HEK293 (cell line): ENCODE data around the gene TMUB1.

ENCODE experiments used
- GLI2 ChIP-seq: fragments of 450-650 bp; formaldehyde crosslinking; IDR thresholded peaks from 2 replicates; pipeline ENCODE4; 2017; ENCODE audit warnings: missing biosample characterization, missing genetic modification characterization, low read depth, borderline replicate concordance
- RBAK ChIP-seq: fragments of 450-650 bp; formaldehyde crosslinking; IDR thresholded peaks from 2 replicates; pipeline ENCODE4 v1.5.1; 2016; ENCODE audit warnings: missing biosample characterization, missing genetic modification characterization
- TCF7L2 ChIP-seq: IDR thresholded peaks from 2 replicates; pipeline ENCODE4 v1.6.1; 2011; ENCODE audit warnings: low read depth, mild to moderate bottlenecking, inconsistent platforms, low read length, moderate library complexity, borderline replicate concordance
- WT1 ChIP-seq: fragments of 450-650 bp; formaldehyde crosslinking; IDR thresholded peaks from 2 replicates; pipeline ENCODE4 v1.5.1; 2016; ENCODE audit warnings: missing biosample characterization, missing genetic modification characterization
- ZFP37 ChIP-seq: fragments of 450-650 bp; formaldehyde crosslinking; IDR thresholded peaks from 2 replicates; pipeline ENCODE4 v1.5.1; 2016; ENCODE audit warnings: missing biosample characterization, missing genetic modification characterization
- ZNF121 ChIP-seq: fragments of 450-650 bp; formaldehyde crosslinking; IDR thresholded peaks from 2 replicates; pipeline ENCODE4 v1.5.1; 2016; ENCODE audit warnings: missing biosample characterization, missing genetic modification characterization
- ZNF146 ChIP-seq: fragments of 450-650 bp; formaldehyde crosslinking; IDR thresholded peaks from 2 replicates; pipeline ENCODE4 v1.5.1; 2016; ENCODE audit warnings: missing biosample characterization, missing genetic modification characterization
- ZNF184 ChIP-seq: fragments of 450-650 bp; IDR thresholded peaks from 2 replicates; pipeline ENCODE4 v1.5.1; 2018; ENCODE audit warnings: missing biosample characterization, mild to moderate bottlenecking, missing genetic modification characterization
- ZNF23 ChIP-seq: fragments of 450-650 bp; formaldehyde crosslinking; IDR thresholded peaks from 2 replicates; pipeline ENCODE4 v1.5.1; 2016; ENCODE audit warnings: missing biosample characterization, missing genetic modification characterization, borderline replicate concordance
- ZNF311 ChIP-seq: fragments of 450-650 bp; formaldehyde crosslinking; IDR thresholded peaks from 2 replicates; pipeline ENCODE4 v1.5.1; 2017; ENCODE audit warnings: missing biosample characterization, missing genetic modification characterization, borderline replicate concordance
- ZNF37A ChIP-seq: fragments of 450-650 bp; IDR thresholded peaks from 2 replicates; pipeline ENCODE4 v1.5.1; 2018; ENCODE audit warnings: missing biosample characterization, missing genetic modification characterization
- ZNF501 ChIP-seq: fragments of 450-650 bp; formaldehyde crosslinking; IDR thresholded peaks from 2 replicates; pipeline ENCODE4 v1.5.1; 2016; ENCODE audit warnings: missing biosample characterization, missing genetic modification characterization
- ZNF510 ChIP-seq: fragments of 450-650 bp; formaldehyde crosslinking; IDR thresholded peaks from 2 replicates; pipeline ENCODE4 v1.5.1; 2018; ENCODE audit warnings: mild to moderate bottlenecking, missing genetic modification characterization, missing biosample characterization; ENCODE audit not compliant: insufficient replicate concordance
- ZNF529 ChIP-seq: fragments of 450-650 bp; formaldehyde crosslinking; IDR thresholded peaks from 2 replicates; pipeline ENCODE4 v1.5.1; 2017; ENCODE audit warnings: missing genetic modification characterization, missing biosample characterization; ENCODE audit not compliant: insufficient replicate concordance
- ZNF549 ChIP-seq: fragments of 450-650 bp; IDR thresholded peaks from 2 replicates; pipeline ENCODE4 v1.5.1; 2018; ENCODE audit warnings: missing biosample characterization, missing genetic modification characterization, mild to moderate bottlenecking, inconsistent platforms, moderate library complexity
- ZNF596 ChIP-seq: fragments of 450-650 bp; IDR thresholded peaks from 2 replicates; pipeline ENCODE4 v1.5.0; 2018; ENCODE audit warnings: missing biosample characterization, mild to moderate bottlenecking, missing genetic modification characterization, moderate library complexity
- ZNF654 ChIP-seq: fragments of 450-650 bp; formaldehyde crosslinking; IDR thresholded peaks from 2 replicates; pipeline ENCODE4 v1.5.1; 2016; ENCODE audit warnings: low read depth, missing biosample characterization, missing genetic modification characterization
- ZNF658 ChIP-seq: fragments of 450-650 bp; formaldehyde crosslinking; IDR thresholded peaks from 2 replicates; pipeline ENCODE4; 2016; ENCODE audit warnings: missing biosample characterization, missing genetic modification characterization
- ZNF677 ChIP-seq: fragments of 450-650 bp; IDR thresholded peaks from 2 replicates; pipeline ENCODE4 v1.5.0; 2018; ENCODE audit warnings: missing biosample characterization, mild to moderate bottlenecking, missing genetic modification characterization, moderate library complexity
- ZNF701 ChIP-seq: fragments of 450-650 bp; formaldehyde crosslinking; IDR thresholded peaks from 2 replicates; pipeline ENCODE4 v1.5.1; 2016; ENCODE audit warnings: missing biosample characterization, missing genetic modification characterization
- ZNF76 ChIP-seq: fragments of 450-650 bp; formaldehyde crosslinking; IDR thresholded peaks from 2 replicates; pipeline ENCODE4; 2016; ENCODE audit warnings: low read depth, missing biosample characterization, missing genetic modification characterization, borderline replicate concordance
- ZNF785 ChIP-seq: fragments of 450-650 bp; formaldehyde crosslinking; IDR thresholded peaks from 2 replicates; pipeline ENCODE4 v1.5.1; 2016; ENCODE audit warnings: missing biosample characterization, missing genetic modification characterization
- ZSCAN23 ChIP-seq: fragments of 450-650 bp; formaldehyde crosslinking; IDR thresholded peaks from 2 replicates; pipeline ENCODE4 v1.5.1; 2016; ENCODE audit warnings: missing biosample characterization, missing genetic modification characterization
- ZXDB ChIP-seq: fragments of 450-650 bp; formaldehyde crosslinking; IDR thresholded peaks from 2 replicates; pipeline ENCODE4 v1.5.1; 2016; ENCODE audit warnings: missing biosample characterization, missing genetic modification characterization
- TF ChIP-seq, protein P1 (sequence below): fragments of 450-650 bp; formaldehyde crosslinking; IDR thresholded peaks from 2 replicates; pipeline ENCODE4 v1.5.1; 2016; ENCODE audit warnings: missing biosample characterization, missing genetic modification characterization
- TF ChIP-seq, protein P2 (sequence below): fragments of 450-650 bp; formaldehyde crosslinking; IDR thresholded peaks from 2 replicates; pipeline ENCODE4 v1.5.1; 2016; ENCODE audit warnings: missing biosample characterization, missing genetic modification characterization
- TF ChIP-seq, protein P3 (sequence below): fragments of 450-650 bp; formaldehyde crosslinking; optimal IDR thresholded peaks from 2 replicates; pipeline ENCODE3; 2016; ENCODE audit warnings: missing biosample characterization, mild to moderate bottlenecking, missing genetic modification characterization
- TF ChIP-seq, protein P4 (sequence below): fragments of 450-650 bp; formaldehyde crosslinking; IDR thresholded peaks from 2 replicates; pipeline ENCODE4 v1.5.1; 2016; ENCODE audit warnings: missing biosample characterization, missing genetic modification characterization
- TF ChIP-seq, protein P5 (sequence below): fragments of 450-650 bp; formaldehyde crosslinking; IDR thresholded peaks from 2 replicates; pipeline ENCODE4 v1.5.1; 2016; ENCODE audit warnings: missing biosample characterization, missing genetic modification characterization

The TMUB1 gene

DNA sequence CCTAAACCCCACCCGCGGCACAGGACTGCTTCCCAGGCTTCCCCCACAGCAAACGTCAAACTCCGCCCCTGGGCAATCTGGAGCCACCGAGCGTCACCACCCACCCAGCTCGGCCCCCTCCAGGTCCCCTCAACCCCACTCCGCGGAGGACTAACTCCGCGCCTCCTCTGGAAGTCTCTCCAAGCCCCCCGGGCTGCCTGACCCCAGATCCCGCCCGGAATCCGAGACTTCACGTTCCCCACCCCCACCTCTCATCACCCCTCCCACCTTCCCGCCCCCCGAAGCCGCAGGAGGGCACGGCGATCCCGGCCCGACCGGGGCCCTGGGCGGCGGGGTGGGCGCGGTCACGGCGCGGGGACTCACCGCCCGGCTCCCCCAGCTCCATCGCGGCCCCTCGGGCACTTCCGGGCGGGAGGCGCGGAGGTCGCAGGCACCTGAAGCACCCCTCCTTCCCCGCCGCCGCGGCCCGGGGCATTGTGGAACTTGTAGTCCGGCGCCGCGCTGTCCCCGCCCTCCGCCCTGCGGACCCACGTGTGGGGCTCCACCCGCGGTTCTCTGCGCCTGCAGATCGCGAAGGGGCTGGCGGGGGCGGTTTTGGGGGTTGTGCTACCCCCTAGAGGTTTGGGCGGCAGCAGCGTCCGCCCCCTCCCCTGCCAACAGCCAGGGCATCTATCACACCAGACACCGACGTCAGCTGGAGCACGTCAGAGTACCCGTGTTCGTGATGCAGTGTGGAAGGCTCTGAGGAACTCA is at the start of gene TMUB1 (continued):
- TF ChIP-seq ZNF549 (tag by site-specific recombination): no peak
- TF ChIP-seq, protein P1, sequence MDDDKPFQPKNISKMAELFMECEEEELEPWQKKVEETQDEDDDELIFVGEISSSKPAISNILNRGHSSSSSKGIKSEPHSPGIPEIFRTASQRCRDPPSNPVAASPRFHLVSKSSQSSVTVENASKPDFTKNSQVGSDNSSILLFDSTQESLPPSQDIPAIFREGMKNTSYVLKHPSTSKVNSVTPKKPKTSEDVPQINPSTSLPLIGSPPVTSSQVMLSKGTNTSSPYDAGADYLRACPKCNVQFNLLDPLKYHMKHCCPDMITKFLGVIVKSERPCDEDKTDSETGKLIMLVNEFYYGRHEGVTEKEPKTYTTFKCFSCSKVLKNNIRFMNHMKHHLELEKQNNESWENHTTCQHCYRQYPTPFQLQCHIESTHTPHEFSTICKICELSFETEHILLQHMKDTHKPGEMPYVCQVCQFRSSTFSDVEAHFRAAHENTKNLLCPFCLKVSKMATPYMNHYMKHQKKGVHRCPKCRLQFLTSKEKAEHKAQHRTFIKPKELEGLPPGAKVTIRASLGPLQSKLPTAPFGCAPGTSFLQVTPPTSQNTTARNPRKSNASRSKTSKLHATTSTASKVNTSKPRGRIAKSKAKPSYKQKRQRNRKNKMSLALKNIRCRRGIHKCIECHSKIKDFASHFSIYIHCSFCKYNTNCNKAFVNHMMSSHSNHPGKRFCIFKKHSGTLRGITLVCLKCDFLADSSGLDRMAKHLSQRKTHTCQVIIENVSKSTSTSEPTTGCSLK (tag by site-specific recombination): no peak
- TF ChIP-seq ZNF311 (tag by site-specific recombination): no peak
- no peak for TF ChIP-seq ZNF701 (tag by site-specific recombination)
- TF ChIP-seq, protein P2, sequence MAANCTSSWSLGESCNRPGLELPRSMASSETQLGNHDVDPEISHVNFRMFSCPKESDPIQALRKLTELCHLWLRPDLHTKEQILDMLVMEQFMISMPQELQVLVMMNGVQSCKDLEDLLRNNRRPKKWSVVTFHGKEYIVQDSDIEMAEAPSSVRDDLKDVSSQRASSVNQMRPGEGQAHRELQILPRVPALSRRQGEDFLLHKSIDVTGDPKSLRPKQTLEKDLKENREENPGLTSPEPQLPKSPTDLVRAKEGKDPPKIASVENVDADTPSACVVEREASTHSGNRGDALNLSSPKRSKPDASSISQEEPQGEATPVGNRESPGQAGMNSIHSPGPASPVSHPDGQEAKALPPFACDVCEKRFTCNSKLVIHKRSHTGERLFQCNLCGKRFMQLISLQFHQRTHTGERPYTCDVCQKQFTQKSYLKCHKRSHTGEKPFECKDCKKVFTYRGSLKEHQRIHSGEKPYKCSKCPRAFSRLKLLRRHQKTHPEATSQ (tag by site-specific recombination): no peak
- TF ChIP-seq, protein P3, sequence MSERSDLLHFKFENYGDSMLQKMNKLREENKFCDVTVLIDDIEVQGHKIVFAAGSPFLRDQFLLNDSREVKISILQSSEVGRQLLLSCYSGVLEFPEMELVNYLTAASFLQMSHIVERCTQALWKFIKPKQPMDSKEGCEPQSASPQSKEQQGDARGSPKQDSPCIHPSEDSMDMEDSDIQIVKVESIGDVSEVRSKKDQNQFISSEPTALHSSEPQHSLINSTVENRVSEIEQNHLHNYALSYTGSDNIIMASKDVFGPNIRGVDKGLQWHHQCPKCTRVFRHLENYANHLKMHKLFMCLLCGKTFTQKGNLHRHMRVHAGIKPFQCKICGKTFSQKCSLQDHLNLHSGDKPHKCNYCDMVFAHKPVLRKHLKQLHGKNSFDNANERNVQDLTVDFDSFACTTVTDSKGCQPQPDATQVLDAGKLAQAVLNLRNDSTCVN: peak; percentile 89
- 0 out of 2 replicates have a peak, but pooled peaks have one; percentile 28 for TF ChIP-seq ZNF785 (tag by site-specific recombination)
- TF ChIP-seq, protein P4, sequence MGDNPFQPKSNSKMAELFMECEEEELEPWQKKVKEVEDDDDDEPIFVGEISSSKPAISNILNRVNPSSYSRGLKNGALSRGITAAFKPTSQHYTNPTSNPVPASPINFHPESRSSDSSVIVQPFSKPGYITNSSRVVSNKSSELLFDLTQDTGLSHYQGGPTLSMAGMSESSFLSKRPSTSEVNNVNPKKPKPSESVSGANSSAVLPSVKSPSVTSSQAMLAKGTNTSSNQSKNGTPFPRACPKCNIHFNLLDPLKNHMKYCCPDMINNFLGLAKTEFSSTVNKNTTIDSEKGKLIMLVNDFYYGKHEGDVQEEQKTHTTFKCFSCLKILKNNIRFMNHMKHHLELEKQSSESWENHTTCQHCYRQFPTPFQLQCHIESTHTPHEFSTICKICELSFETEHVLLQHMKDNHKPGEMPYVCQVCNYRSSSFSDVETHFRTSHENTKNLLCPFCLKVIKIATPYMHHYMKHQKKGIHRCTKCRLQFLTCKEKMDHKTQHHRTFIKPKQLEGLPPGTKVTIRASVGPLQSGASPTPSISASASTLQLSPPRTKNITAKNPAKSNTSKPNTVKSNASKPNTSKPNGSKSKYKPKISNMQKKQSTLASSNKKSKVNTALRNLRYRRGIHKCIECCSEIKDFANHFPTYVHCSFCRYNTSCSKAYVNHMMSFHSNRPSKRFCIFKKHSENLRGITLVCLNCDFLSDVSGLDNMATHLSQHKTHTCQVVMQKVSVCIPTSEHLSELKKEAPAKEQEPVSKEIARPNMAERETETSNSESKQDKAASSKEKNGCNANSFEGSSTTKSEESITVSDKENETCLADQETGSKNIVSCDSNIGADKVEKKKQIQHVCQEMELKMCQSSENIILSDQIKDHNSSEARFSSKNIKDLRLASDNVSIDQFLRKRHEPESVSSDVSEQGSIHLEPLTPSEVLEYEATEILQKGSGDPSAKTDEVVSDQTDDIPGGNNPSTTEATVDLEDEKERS (tag by site-specific recombination): no peak
- no peak for TF ChIP-seq WT1
- TF ChIP-seq GLI2 (tag by site-specific recombination): no peak
- TF ChIP-seq ZNF146 (tag by site-specific recombination): no peak
- no peak for TF ChIP-seq ZNF184 (tag by site-specific recombination)
- no peak for TF ChIP-seq ZNF37A
- no peak for TF ChIP-seq ZNF510 (tag by site-specific recombination)
- TF ChIP-seq ZNF23 (tag by site-specific recombination): no peak
- TF ChIP-seq, protein P5, sequence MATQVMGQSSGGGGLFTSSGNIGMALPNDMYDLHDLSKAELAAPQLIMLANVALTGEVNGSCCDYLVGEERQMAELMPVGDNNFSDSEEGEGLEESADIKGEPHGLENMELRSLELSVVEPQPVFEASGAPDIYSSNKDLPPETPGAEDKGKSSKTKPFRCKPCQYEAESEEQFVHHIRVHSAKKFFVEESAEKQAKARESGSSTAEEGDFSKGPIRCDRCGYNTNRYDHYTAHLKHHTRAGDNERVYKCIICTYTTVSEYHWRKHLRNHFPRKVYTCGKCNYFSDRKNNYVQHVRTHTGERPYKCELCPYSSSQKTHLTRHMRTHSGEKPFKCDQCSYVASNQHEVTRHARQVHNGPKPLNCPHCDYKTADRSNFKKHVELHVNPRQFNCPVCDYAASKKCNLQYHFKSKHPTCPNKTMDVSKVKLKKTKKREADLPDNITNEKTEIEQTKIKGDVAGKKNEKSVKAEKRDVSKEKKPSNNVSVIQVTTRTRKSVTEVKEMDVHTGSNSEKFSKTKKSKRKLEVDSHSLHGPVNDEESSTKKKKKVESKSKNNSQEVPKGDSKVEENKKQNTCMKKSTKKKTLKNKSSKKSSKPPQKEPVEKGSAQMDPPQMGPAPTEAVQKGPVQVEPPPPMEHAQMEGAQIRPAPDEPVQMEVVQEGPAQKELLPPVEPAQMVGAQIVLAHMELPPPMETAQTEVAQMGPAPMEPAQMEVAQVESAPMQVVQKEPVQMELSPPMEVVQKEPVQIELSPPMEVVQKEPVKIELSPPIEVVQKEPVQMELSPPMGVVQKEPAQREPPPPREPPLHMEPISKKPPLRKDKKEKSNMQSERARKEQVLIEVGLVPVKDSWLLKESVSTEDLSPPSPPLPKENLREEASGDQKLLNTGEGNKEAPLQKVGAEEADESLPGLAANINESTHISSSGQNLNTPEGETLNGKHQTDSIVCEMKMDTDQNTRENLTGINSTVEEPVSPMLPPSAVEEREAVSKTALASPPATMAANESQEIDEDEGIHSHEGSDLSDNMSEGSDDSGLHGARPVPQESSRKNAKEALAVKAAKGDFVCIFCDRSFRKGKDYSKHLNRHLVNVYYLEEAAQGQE: no peak
- no peak for TF ChIP-seq RBAK (tag by site-specific recombination)
- TF ChIP-seq ZNF658: no peak
- TF ChIP-seq ZNF501: no peak
- TF ChIP-seq ZNF677 (tag by site-specific recombination): no peak
- no peak for TF ChIP-seq ZSCAN23 (tag by site-specific recombination)
- TF ChIP-seq ZFP37 (tag by site-specific recombination): no peak
- peak; percentile 94 for TF ChIP-seq ZNF76 (tag by site-specific recombination)
- no peak for TF ChIP-seq ZNF596
- no peak for TF ChIP-seq TCF7L2
- no peak for TF ChIP-seq ZNF529
- TF ChIP-seq ZNF121 (tag by site-specific recombination): no peak
- peak; percentile 59; the same call in 1 of the 2 replicates for TF ChIP-seq ZXDB (tag by site-specific recombination)
- no peak for TF ChIP-seq ZNF654 (tag by site-specific recombination)
